Activated CD8-positive, alpha-beta memory T cell treated with anti-CD3 and anti-CD28 coated beads for 36 hours (primary cell): ENCODE data around the gene PRSS16. TPM values are rescaled to one million over a fixed set of nuclear protein-coding genes. Genes with fewer than 3 reads are reported as not detected.
"Not testable (repeated sequence)": the region's sequence is repeated elsewhere in the genome, so short reads cannot be mapped to it uniquely, and the experiment has no call there.

Experiments used
- CTCF ChIA-PET: fragments of 350-600 bp; sonication (Branson Sonifier 250); formaldehyde crosslinking; loops from one replicate; lab custom pipeline; 2021; ENCODE audit warnings: antibody characterized with exemption; lab: Charles Lee
- POLR2A ChIA-PET: fragments of 350-600 bp; sonication (Branson Sonifier 250); formaldehyde crosslinking; loops from one replicate; lab custom pipeline; 2021; ENCODE audit warnings: antibody characterized with exemption; lab: Charles Lee
- total RNA-seq, 2 experiments: library from RNA; stranded (reverse); gene quantifications; one replicate each; pipeline ENCODE4 v1.2.3, GENCODE V29; 2021

The PRSS16 gene, protein sequence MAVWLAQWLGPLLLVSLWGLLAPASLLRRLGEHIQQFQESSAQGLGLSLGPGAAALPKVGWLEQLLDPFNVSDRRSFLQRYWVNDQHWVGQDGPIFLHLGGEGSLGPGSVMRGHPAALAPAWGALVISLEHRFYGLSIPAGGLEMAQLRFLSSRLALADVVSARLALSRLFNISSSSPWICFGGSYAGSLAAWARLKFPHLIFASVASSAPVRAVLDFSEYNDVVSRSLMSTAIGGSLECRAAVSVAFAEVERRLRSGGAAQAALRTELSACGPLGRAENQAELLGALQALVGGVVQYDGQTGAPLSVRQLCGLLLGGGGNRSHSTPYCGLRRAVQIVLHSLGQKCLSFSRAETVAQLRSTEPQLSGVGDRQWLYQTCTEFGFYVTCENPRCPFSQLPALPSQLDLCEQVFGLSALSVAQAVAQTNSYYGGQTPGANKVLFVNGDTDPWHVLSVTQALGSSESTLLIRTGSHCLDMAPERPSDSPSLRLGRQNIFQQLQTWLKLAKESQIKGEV
- total RNA-seq: under 1 TPM; 0.44 to 0.46 TPM

DNA sequence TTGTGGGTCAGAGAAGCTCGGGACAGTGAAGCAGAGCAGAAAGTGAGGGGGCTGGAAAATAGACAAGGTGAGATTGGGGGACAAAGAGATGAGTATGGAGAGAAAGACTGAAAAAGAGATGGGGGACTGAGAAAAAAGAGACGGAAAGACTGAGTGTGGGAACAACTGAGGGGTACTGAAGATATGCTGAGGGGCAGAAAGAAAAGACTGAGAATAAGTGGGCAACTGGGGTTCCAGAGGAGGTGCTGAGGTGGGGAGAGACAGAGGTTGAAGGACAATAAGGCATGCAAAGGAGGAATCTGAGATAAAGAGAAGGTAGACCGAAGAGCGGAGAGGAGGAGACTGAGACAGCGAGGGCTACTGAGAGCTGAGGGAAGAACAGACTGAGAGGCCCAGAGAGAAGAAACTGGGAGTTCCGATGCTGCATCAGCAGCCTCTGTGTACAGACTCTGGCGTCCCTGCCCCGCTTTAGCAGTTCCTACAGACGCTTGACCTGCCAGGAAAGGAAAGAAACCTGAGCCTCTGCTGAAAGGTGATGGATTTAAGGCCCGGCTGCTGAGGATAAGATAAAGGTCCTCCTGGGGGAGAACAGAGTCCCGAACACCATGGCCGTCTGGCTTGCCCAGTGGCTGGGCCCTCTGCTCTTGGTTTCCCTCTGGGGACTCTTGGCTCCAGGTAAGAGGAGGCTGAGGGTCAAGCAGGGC lies at the start of gene PRSS16:
Gene PRSS16, plus strand, starts transcription at position 569 of the 704 bp plus-strand sequence. Its CDS starts 37 bp downstream, at position 606.
- POLR2A ChIA-PET: no interaction called here
- CTCF ChIA-PET: no interaction called here

DNA sequence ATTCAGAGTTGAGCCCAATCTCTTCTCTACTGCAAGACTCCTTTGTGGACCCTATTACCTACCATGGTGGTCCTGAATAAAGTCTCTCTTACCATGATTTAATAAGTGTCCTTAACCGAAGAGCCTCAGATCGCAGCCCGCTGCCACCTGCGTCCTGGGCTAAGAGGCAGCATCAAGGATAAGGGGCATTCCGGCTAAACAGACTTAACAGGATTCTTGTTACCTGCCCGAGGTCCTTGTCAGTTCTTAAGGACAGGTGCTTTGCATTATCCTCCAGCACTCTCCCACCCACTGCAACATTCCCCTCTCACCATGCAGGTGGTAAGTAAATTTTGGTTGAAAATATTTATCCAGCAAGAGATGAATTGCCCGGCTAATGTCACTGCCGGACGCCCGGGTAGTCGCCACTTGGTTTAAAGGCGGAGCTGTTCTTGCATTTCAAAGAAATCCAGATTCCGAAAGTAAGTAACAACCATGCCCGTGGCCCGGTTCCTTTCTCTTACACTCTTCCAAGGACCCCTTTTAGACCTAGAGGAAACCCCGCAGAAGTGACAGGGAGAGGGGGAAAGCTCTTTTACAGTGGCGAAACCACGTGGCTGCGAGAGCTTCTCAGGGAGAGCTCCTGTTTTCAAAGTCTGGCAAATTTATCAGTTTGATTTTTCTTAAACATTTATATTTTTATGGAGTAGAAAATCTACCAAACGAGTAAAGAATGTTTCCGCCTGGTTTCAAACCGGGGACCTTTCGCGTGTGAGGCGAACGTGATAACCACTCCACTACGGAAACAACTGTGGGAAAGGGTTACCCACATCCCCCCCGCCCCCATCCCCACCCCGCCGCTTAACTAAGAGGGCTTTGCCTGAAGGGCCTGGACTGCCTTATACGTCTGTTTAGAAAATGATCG lies 41.9 kb upstream of the PRSS16 start:
- ChIA-PET POLR2A (no interaction called here), CTCF (no interaction called here)

DNA sequence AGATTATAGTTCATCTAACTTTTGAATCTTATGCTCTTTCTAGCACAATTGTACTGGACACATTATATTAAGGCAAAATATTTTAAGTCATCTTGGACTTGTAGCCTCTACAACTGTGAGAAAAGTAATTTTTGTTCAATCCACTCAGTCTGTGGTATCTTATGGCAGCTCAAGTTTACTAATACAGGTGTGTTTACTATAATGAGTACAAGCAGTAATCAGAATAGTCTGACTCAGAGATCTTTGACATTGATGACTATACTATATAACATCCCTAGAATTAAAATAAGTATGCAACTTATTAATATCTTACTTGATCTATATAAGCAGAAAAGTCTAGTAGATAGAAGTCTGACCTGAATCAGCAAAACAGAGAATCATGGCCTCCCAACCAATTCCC lies 40.7 kb upstream of the PRSS16 start:
- CTCF ChIA-PET: no interaction called here

DNA sequence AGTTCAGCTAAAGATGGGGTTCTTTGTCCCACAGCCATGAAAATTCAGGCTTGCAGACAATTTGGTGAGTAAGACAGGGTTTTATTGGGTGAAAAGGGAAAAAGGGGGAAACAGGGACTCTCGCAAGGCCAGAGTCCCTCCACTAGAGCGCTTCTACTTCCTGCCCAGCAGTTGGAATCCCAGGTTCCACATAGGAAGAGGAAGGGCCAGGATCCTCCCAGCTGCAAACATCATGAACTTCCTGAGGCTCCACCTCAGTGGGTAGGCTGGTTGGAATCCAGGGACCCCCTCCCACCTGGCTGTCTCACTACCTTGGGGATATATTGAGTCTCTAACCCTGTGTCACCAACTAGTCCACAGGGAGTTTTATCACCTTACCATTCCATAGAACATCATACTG lies 39.5 kb upstream of the PRSS16 start:
- CTCF ChIA-PET: interaction anchor here (0.6 kb wide), 1 partner anchor 463 kb away, joined by 4 read pairs; no protein-coding TSS in a partner anchor
- POLR2A ChIA-PET: no interaction called here

More for the DNA sequence above, 40.7 kb upstream of the PRSS16 start:
- POLR2A ChIA-PET: no interaction called here

DNA sequence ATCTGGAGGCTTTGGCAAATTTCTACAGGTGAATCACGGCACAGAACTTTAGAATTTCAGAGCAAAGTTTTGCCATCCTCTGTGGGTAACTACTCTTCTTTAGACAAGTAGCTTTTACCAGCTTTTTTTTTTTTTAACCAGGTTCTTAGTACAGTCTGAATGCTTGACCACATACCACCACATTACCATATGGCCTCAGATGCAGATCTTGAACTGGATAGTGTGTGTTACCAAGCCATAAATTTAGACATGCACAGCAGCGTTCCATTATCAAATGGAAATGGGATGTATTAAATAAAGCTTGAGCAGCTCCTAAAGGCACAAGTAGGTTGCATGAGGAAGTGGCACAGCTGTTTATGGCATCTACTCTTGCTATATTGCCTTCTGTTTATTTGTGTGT lies 38.3 kb upstream of the PRSS16 start:
- CTCF ChIA-PET: no interaction called here
- POLR2A ChIA-PET: no interaction called here

DNA sequence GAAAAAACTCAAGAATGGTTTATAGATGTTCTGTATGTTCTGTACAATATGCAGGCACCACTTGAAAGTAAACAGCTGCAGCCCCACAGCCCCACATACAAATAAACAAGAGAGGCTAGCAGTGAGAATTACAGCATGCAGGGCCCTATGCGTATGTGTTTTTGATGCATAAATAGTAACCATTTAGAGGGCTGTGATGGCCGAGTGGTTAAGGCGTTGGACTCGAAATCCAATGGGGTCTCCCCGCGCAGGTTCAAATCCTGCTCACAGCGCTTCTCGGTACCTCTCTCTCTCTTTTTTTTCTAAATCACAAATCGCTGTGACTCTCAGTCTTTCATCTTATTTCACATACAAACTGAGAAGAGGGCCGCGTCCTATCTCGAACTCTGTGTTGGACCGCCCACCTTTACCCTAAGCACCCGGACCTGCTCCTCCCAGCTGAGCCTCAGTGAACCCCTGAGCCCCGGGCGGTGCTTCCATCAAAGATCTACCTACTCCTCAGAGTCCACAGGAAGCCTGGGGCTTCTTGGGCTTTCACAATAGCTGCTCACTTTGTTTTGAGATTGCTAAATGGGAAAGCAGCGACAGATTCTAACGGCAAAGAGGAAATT lies 37.7 kb upstream of the PRSS16 start:
- POLR2A ChIA-PET: no interaction called here

DNA sequence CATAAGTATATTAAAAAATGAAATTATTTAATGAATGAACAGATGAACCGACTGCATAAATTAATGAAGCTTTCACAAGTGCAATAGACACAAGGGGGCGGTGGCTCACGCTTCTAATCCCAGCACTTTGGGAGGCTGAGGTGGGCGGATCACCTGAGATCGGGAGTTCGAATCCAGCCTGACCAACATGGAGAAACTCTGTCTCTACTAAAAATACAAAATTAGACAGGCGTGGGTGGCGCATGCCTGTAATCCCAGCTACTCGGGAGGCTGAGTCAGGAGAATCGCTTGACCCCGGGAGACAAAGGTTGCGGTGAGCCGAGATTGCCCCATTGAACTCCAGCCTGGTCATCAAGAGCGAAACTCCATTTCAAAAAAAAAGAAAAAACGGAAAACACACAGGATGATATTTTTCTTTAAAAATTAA lies 34.4 kb upstream of the PRSS16 start:
- POLR2A ChIA-PET, CTCF ChIA-PET: not testable (repeated sequence)

More for the DNA sequence above, 37.7 kb upstream of the PRSS16 start:
- CTCF ChIA-PET: no interaction called here

DNA sequence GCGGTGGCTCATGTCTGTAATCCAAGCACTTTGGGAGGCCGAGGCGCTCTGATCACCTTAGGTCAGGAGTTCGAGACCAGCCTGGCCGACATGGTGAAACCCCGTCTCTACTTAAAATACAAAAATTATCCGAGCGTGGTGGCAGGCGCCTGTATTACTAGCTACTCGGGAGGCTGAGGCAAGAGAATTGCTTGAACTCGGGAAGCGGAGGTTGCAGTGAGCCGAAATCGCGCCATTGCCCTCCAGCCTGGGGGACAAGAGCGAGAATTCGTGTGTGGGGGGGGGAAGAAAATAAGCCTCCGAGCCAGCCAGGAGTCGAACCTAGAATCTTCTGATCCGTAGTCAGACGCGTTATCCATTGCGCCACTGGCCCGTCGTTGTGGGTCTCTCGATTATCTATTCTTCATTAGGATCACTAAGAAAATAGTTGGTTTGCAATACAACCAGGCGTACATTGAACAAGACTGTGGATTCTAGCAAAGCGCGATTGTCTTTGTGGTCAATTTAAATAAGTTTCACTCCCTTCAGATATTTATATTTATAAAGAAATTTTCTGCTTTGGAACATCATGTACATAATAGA lies 33.9 kb upstream of the PRSS16 start:
- ChIA-PET CTCF (no interaction called here), POLR2A (no interaction called here)

DNA sequence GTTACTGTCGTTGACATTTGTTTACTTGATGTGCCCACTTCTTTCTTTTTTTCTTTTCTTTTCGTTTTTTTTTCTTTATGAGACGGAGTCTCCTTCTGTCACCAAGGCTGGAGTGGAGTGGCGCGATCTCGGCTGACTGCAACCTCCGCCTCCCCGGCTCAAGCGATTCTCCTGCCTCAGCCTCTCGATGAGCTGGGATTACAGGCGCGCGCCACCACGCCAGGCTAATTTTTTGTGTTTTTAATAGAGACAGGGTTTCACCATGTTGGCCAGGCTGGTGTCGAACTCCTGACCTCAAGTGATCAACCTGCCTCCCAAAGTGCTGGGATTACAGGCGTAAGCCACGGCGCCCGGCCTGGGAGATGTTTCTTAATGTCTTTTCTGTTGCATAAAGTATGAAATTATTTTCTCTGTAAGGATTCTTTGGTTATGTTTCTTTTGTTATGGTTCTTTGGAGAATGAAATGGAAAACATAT lies 33.3 kb upstream of the PRSS16 start:
- CTCF ChIA-PET: no interaction called here
- POLR2A ChIA-PET: no interaction called here

DNA sequence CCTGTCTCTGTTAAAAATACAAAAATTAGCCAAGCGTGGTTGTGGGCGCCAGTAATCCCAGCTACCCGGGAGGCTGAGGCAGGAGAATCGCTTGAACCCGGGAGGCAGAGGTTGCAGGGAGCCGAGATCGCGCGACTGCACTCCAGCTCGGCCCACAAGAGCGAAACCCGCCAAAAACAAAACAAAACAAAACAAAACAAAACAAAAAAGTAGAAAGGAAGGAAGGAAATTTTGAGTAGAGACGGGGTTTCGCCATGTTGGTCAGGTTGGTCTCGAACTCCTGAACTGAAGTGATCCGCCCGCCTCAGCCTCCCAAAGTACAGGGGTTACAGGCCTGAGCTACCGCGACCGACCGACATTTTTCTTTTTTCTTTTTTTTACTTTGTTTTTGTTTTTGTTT lies 30.6 kb upstream of the PRSS16 start:
- ChIA-PET CTCF (no interaction called here), POLR2A (no interaction called here)

DNA sequence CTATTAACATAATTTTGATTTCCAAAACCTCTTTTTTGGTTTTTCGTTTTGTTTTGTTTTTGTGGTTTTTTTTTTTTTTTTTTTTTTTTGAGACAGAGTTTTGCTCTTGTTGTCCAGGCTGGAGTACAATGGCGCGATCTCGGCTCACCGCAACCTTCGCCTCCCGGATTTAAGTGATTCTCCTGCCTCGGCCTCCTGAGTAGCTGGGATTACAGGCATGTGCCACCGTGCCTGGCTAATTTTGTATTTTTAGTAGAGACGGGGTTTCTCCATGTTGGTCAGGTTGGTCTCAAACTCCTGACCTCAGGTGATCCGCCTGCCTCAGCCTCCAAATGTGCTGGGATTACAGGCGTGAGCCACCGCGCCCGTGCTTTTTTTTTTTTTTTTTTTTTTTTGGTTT lies 24.5 kb upstream of the PRSS16 start:
- ChIA-PET POLR2A (interaction anchor here (0.6 kb wide), 1 partner anchor 339 kb away, joined by 3 read pairs; no protein-coding TSS in a partner anchor), CTCF (interaction anchor here (0.7 kb wide), 1 partner anchor 1430 kb away, joined by 3 read pairs; no protein-coding TSS in a partner anchor)

DNA sequence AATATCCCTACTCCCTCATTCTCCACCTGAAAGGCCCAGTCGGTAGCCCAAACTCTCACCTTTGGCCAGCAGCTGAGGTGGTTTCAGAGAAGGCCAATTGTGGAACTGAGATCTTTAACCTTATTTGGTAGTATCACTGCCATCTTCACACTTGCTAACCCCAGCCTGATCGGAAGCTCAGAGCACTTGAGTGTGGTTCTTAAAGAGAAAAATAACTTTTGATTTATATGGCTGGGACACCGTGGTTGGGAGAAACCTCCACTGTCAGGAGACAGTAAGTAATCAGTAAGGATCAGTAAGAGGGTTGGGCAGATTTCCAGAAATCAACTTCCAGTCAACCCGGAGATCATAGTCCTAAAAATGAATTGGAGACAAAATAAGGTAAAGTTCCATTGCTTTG lies 22.8 kb upstream of the PRSS16 start:
- CTCF ChIA-PET: no interaction called here
- POLR2A ChIA-PET: no interaction called here

DNA sequence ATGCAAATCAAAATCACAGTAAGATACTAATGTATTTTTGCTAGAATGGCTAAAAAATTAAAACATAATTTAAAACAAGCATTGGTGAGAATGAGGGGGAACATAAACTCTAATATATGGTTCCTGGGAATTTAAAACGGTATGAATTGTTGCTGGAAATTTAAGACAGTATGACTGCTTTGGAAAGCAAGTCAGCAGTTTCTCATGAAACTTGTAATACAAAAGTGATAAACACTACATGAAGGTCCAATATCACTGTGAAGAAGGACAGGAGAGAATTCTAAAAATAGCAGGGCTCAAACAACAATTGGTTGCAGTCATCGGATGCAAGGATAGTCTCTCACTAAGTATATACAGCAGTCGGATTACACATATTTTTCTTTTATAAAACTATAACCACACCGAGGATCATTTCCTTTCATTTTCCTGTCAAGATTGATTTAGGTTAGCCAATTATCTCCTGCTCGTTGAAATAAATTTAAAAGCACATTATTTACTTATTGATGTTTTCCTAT lies 18.5 kb upstream of the PRSS16 start:
- ChIA-PET POLR2A (no interaction called here), CTCF (no interaction called here)

DNA sequence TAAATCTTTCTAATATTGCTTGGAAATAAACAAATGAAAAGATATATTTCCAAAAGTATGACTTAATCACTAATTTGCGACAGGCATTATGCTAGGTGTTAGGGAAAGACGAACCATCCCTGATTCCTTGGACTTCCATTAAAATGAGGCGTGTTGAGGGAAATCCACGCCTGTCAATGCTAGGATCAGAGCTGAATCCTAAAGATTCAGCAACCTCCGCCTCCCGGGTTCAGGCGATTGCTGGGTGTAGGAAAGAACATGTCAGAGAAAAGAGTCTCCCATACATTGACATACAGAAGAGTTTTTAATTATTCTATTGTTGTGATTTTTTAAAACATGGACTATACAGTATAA lies 16.8 kb upstream of the PRSS16 start:
- ChIA-PET POLR2A (no interaction called here), CTCF (no interaction called here)

DNA sequence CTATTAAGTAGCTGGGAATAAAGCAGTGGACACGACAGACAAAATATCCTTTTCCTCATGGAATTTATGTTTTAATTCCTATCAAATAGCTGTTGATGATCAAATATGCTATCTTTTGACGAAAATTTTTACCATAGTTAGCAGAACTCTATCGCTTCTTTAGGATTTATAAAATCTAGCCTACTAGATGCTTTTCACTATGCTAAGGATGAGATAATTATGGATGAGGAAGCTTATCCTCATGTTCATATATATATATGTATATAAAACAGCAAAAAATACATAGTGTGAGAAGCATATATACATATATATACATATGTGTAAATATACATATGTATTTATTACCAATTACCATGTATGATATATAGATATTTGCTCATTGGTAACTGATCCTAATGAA lies 12.9 kb upstream of the PRSS16 start:
- POLR2A ChIA-PET: no interaction called here

DNA sequence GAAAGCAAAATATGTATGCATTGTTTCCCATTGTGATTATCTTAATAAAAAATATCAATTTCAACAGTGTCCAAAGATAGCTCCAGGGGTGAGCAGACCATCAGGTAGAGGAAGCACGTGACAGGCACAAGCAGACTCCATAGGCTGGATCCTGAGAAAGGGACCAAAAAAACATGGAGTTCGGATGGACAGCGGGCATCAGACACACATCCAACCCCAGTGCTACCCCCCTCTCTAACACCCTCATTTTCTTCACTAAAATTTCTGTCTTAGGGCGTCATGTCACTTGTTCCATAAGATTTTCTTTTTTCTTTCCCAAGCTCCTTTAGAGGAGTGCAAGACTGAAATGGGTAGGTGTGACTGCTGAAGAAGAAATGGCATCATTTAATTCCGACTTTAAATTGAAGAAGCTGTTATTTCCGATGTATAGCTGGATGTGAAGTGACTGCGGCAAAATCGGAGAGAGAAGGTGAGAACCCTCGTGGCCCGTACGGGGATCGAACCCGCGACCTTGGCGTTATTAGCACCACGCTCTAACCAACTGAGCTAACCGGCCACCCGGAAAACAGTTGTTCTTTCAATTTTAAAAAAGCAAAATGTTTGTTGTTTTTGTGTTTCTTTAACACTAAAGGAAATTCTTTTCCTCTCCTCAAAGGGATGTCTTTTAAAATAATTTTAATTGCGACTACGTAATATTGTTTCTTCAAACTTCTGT lies 10.3 kb upstream of the PRSS16 start:
- POLR2A ChIA-PET: no interaction called here
- CTCF ChIA-PET: interaction anchor here (0.6 to 1.3 kb wide), 3 partner anchors 47 to 75 kb away, joined by 3 read pairs; no protein-coding TSS in a partner anchor

More for the DNA sequence above, 12.9 kb upstream of the PRSS16 start:
- CTCF ChIA-PET: no interaction called here
